Endothelial cell of umbilical vein (primary cell): Measurements from ENCODE around the gene PLXNC1. TPM values are rescaled to one million over a fixed set of nuclear protein-coding genes. Genes with fewer than 3 reads are reported as not detected.

Source experiments
- BruUV-seq: library from RNA; stranded (reverse); fragments of 400-500 nt; replicated peaks from 2 replicates; lab custom pipeline; 2021; lab: Mats Ljungman, UMichigan
- CTCF ChIA-PET: fragments of 300-600, 350-600 bp; sonication (Branson Sonifier 250); formaldehyde crosslinking; loops from one replicate; lab custom pipeline; 2021; ENCODE audit warnings: antibody characterized with exemption, inconsistent platforms; lab: Charles Lee
- POLR2A ChIA-PET: fragments of 300-600, 350-600 bp; sonication (Branson Sonifier 250); formaldehyde crosslinking; loops from one replicate; lab custom pipeline; 2021; ENCODE audit warnings: antibody characterized with exemption, inconsistent platforms; lab: Charles Lee
- DNase-seq: peaks from one replicate; pipeline ENCODE4 v3.0.0-alpha.2; 2011; ENCODE audit warnings: low read depth, low spot score
- FAIRE-seq: peaks from 2 replicates; lab custom pipeline; 2011; peaks lifted over from hg19 to GRCh38; lab: Jason Lieb, UNC
- H2AFZ ChIP-seq: 2 replicates; pipeline ENCODE4 v1.6.0; 2012; ENCODE audit warnings: low read depth, low read length, control low read depth, inconsistent platforms
- H3K27ac ChIP-seq: 2 replicates; pipeline ENCODE4 v1.5.1; 2011; ENCODE audit warnings: low read depth, mild to moderate bottlenecking, control low read depth, low read length, moderate library complexity; ENCODE audit not compliant: insufficient read depth
- H3K27me3 ChIP-seq, 2 experiments: 2 replicates each; pipeline versions ENCODE4 v1.6.0 to v1.6.1; 2011; ENCODE audit warnings: low read length in 2 of 2, mixed read lengths in 1 of 2; ENCODE audit not compliant: control insufficient read depth in 2 of 2, insufficient read depth in 2 of 2
- H3K36me3 ChIP-seq, 2 experiments: 2 replicates in 1 of 2; 3 replicates in 1 of 2; pipeline ENCODE4 v1.5.1; 2011; ENCODE audit warnings: low read length in 2 of 2, mild to moderate bottlenecking in 1 of 2, moderate library complexity in 1 of 2; ENCODE audit not compliant: control insufficient read depth in 2 of 2, insufficient read depth in 2 of 2; ENCODE audit errors: extremely low read depth in 1 of 2
- H3K4me1 ChIP-seq: 3 replicates; pipeline ENCODE4 v1.5.1; 2011; ENCODE audit warnings: mild to moderate bottlenecking, low read length; ENCODE audit not compliant: control insufficient read depth, insufficient read depth; ENCODE audit errors: extremely low read depth
- H3K4me2 ChIP-seq: 2 replicates; pipeline ENCODE4 v1.6.1; 2011; ENCODE audit warnings: low read length, control low read depth, mixed read lengths; ENCODE audit not compliant: insufficient read depth
- H3K4me3 ChIP-seq, 3 experiments: fragments of 200-600 bp in 1 of 3; sonication (generic), shearing (Covaris generic) in 1 of 3; replicated peaks in 1 of 3; 2 replicates each; pipeline ENCODE4 v1.5.1; 2011 to 2016; ENCODE audit warnings: control low read depth in 3 of 3, low read length in 3 of 3, mild to moderate bottlenecking in 2 of 3, inconsistent platforms in 1 of 3, low read depth in 1 of 3, moderate library complexity in 1 of 3; ENCODE audit not compliant: insufficient read depth in 1 of 3
- H3K79me2 ChIP-seq: 2 replicates; pipeline ENCODE4 v1.6.0; 2012; ENCODE audit warnings: low read length, inconsistent platforms; ENCODE audit not compliant: control insufficient read depth, insufficient read depth
- H3K9ac ChIP-seq: replicated peaks from 2 replicates; pipeline ENCODE3; 2011; ENCODE audit warnings: low read length, control low read depth; ENCODE audit not compliant: insufficient read depth; ENCODE audit errors: extremely low read depth
- H3K9me1 ChIP-seq: replicated peaks from 3 replicates; pipeline ENCODE4 v1.6.0; 2011; ENCODE audit warnings: mild to moderate bottlenecking, low read length; ENCODE audit not compliant: control insufficient read depth, insufficient read depth; ENCODE audit errors: extremely low read depth
- H3K9me3 ChIP-seq: replicated peaks from 2 replicates; pipeline ENCODE4 v1.5.1; 2012; ENCODE audit warnings: low read length, inconsistent platforms; ENCODE audit not compliant: control insufficient read depth, insufficient read depth
- H4K20me1 ChIP-seq: replicated peaks from 2 replicates; pipeline ENCODE3; 2011; ENCODE audit warnings: mild to moderate bottlenecking, low read length; ENCODE audit not compliant: control insufficient read depth, insufficient read depth; ENCODE audit errors: extremely low read depth
- CTCF ChIP-seq, 2 donors: IDR thresholded peaks; 1 replicate in 1 of 2; 2 replicates in 1 of 2; pipeline ENCODE4 v1.5.1; 2011; ENCODE audit warnings: low read length in 2 of 2, mild to moderate bottlenecking in 2 of 2, moderate library complexity in 2 of 2, control low read depth in 1 of 2, inconsistent platforms in 1 of 2, low read depth in 1 of 2; ENCODE audit not compliant: insufficient read depth in 1 of 2; ENCODE audit errors: extremely low read depth in 1 of 2
- EZH2 ChIP-seq: IDR thresholded peaks from 2 replicates; pipeline ENCODE4 v1.6.1; 2012; ENCODE audit warnings: borderline replicate concordance, low read depth, mild to moderate bottlenecking, moderate library complexity, low read length, inconsistent platforms; ENCODE audit not compliant: severe bottlenecking
- FOS ChIP-seq: IDR thresholded peaks from 2 replicates; pipeline ENCODE4 v1.6.1; 2011; ENCODE audit warnings: mild to moderate bottlenecking, low read length, moderate library complexity, borderline replicate concordance; ENCODE audit not compliant: insufficient read depth
- GATA2 ChIP-seq: IDR thresholded peaks from 2 replicates; pipeline ENCODE4 v1.7.0; 2011; ENCODE audit warnings: low read depth, mild to moderate bottlenecking, moderate library complexity, mixed read lengths, low read length; ENCODE audit not compliant: insufficient read length, insufficient read depth
- JUN ChIP-seq: IDR thresholded peaks from 2 replicates; pipeline ENCODE4 v1.6.1; 2011; ENCODE audit warnings: borderline replicate concordance, low read depth; ENCODE audit not compliant: insufficient read length, insufficient read depth
- MAX ChIP-seq: IDR thresholded peaks from 2 replicates; pipeline ENCODE4 v1.6.1; 2011; ENCODE audit not compliant: insufficient read depth, insufficient read length
- MYC ChIP-seq: IDR thresholded peaks from one replicate; pipeline ENCODE4 v1.6.1; 2011; ENCODE audit warnings: mild to moderate bottlenecking, low read depth, low read length
- POLR2A ChIP-seq: IDR thresholded peaks from 2 replicates; pipeline ENCODE4 v1.6.1; 2012; ENCODE audit warnings: low read depth, mild to moderate bottlenecking, control low read depth, low read length
- POLR2AphosphoS5 ChIP-seq: IDR thresholded peaks from 2 replicates; pipeline ENCODE4 v1.6.1; 2012; ENCODE audit warnings: low read depth, mild to moderate bottlenecking, control low read depth, low read length, moderate library complexity; ENCODE audit not compliant: insufficient read depth
- dilution Hi-C: fragments of 300-500 bp; cut with MboI; formaldehyde crosslinking; loops from one replicate; pipeline ENCODE4 v1.15.0; 2019; ENCODE audit warnings: low sequenced_read_pairs; ENCODE audit not compliant: extremely low pct_ligation_motif_present
- intact Hi-C: fragments of 100-400 bp; cut with micrococcal nuclease; formaldehyde crosslinking; loops from one replicate; pipeline ENCODE4 v1.10.0; 2022
- polyA plus RNA-seq, 4 experiments: library from polyadenylated mRNA; depleted of rRNA in 3 of 4; stranded (reverse) in 3 of 4; unstranded in 1 of 4; fragments of >200 nt; gene quantifications; 2 replicates each; pipeline versions ENCODE4 v1.2.1 to v1.2.3, GENCODE V29; 2011 to 2012; ENCODE audit warnings: missing spikeins in 1 of 4
- total RNA-seq: library from RNA; stranded (reverse); gene quantifications from 2 replicates; pipeline ENCODE4 v1.2.3, GENCODE V29; 2021

PLXNC1 gene
- total and polyA plus RNA-seq, 2 donors (not counting 3 experiments of a cell fraction or from before 2014, with no cell fraction given) = 0.04 TPM; not detected in 1

GRCh38 chr12:94245631-94246383 is 97.4 kb downstream of the PLXNC1 start:
- TF ChIP-seq MAX (no peak), POLR2AphosphoS5 (no peak), POLR2A (no peak), JUN (no peak), GATA2 (no peak), FOS (no peak)
- Histone ChIP-seq H3K4me3 (no peak overlapping the region), H2AFZ (no peak overlapping the region), H3K27ac (no peak overlapping the region), H4K20me1 (no peaks in the 10 kb centered on the region), H3K9ac (no peak overlapping the region), H3K79me2 (no peaks in the 10 kb centered on the region), H3K36me3 (no peaks in the 10 kb centered on the region), H3K9me1 (no peaks in the 10 kb centered on the region), H3K4me2 (no peak overlapping the region), H3K4me1 (no peaks in the 10 kb centered on the region), H3K27me3 (peaks cover 2 to 3% of the 10 kb centered on the region in 2 experiments), H3K9me3 (no peaks in the 10 kb centered on the region)
- FAIRE-seq (no peak), DNase-seq (no peak)
- dilution Hi-C loops = no loop called here
- no TSS peak for BruUV-seq
- CTCF ChIA-PET = no interaction called here
- POLR2A ChIA-PET = no interaction called here
- intact Hi-C loops = no loop called here

- DNase-seq = no peak
- intact Hi-C loops (no loop called here), dilution Hi-C loops (no loop called here)
- Histone ChIP-seq H3K4me1 (no peaks in the 10 kb centered on the region), H3K4me3 (no peak overlapping the region), H3K4me2 (no peak overlapping the region), H3K79me2 (no peaks in the 10 kb centered on the region), H3K9ac (no peak overlapping the region), H4K20me1 (no peaks in the 10 kb centered on the region), H3K27ac (no peak overlapping the region), H3K36me3 (no peaks in the 10 kb centered on the region), H3K9me1 (no peaks in the 10 kb centered on the region), H3K27me3 (peaks cover 0 to 2% of the 10 kb centered on the region in 2 experiments), H2AFZ (no peak overlapping the region), H3K9me3 (no peaks in the 10 kb centered on the region)
- FAIRE-seq = no peak
- TF ChIP-seq MYC (no peak), JUN (no peak), GATA2 (no peak), FOS (no peak), POLR2AphosphoS5 (no peak), POLR2A (no peak), EZH2 (no peak), CTCF (IDR thresholded peaks at IDR 0.05; ENCODE audit: extremely low read depth in 1 of 2, insufficient read depth in 1 of 2, low read depth in 1 of 2, low read length in 2 of 2) (no peak), MAX (no peak)
- POLR2A ChIA-PET = no interaction called here
- CTCF ChIA-PET = no interaction called here
- no TSS peak for BruUV-seq
These were observed 98.9 kb downstream of the PLXNC1 start for GRCh38 chr12:94247246-94247645.
